GM12878 (cell line): Measurements from ENCODE around the gene MIA. TPM values are rescaled to one million over a fixed set of nuclear protein-coding genes. Genes with fewer than 3 reads are reported as not detected.

Source experiments
- ATAC-seq: fragments of 200-7000 bp; cut with Tn5 transposase; 3 replicates; pipeline ENCODE4 v1.9.1; 2020; ENCODE audit warnings: mild to moderate bottlenecking, moderate library complexity
- BruUV-seq: library from RNA; stranded (reverse); fragments of 400-500 nt; replicated peaks from 2 replicates; lab custom pipeline; 2021; lab: Mats Ljungman, UMichigan
- CTCF ChIA-PET: fragments of 300-600 bp; sonication (Branson Sonifier 250); formaldehyde crosslinking; extraction: SDS; loops from one replicate; lab custom pipeline; 2021; ENCODE audit warnings: inconsistent platforms; lab: Yijun Ruan, JAX
- POLR2A ChIA-PET: fragments of 350-600 bp; formaldehyde crosslinking; extraction: SDS; loops from one replicate; lab custom pipeline; 2021; ENCODE audit warnings: inconsistent platforms; lab: Charles Lee
- RAD21 ChIA-PET: fragments of 300-600 bp; sonication (Branson Sonifier 250); formaldehyde crosslinking; loops from one replicate; lab custom pipeline; 2023; ENCODE audit warnings: antibody characterized with exemption; ENCODE audit not compliant: unreplicated experiment; lab: Charles Lee
- SMC1A ChIA-PET: fragments of 300-600 bp; sonication (Branson Sonifier 250); formaldehyde crosslinking; loops from one replicate; lab custom pipeline; 2023; ENCODE audit not compliant: unreplicated experiment, uncharacterized antibody; lab: Charles Lee
- DNase-seq: peaks from one replicate; pipeline ENCODE4 v3.0.0-alpha.2; 2011; ENCODE audit warnings: low read depth, low spot score
- FAIRE-seq: peaks from 3 replicates; lab custom pipeline; 2011; peaks lifted over from hg19 to GRCh38; lab: Jason Lieb, UNC
- H2AFZ ChIP-seq: 2 replicates; pipeline ENCODE4 v1.6.0; 2011; ENCODE audit warnings: low read depth, low read length, control low read depth; ENCODE audit not compliant: control insufficient read depth
- H3K27ac ChIP-seq: 2 replicates; pipeline ENCODE4 v1.5.1; 2011; ENCODE audit warnings: control low read depth; ENCODE audit not compliant: control insufficient read depth, insufficient read depth
- H3K27me3 ChIP-seq, 2 experiments: replicated peaks in 1 of 2; 2 replicates each; pipeline versions ENCODE4 v1.6.0 to v1.6.1; 2011; ENCODE audit warnings: low read length in 1 of 2; ENCODE audit not compliant: control insufficient read depth in 2 of 2, insufficient read depth in 2 of 2
- H3K36me3 ChIP-seq, 2 experiments: 2 replicates each; pipeline ENCODE4 v1.5.1; 2011; ENCODE audit warnings: low read length in 1 of 2; ENCODE audit not compliant: control insufficient read depth in 2 of 2, insufficient read depth in 2 of 2
- H3K4me1 ChIP-seq: 2 replicates; pipeline ENCODE4 v1.6.1; 2011; ENCODE audit warnings: mild to moderate bottlenecking, low read length, moderate library complexity, mixed read lengths; ENCODE audit not compliant: control insufficient read depth, insufficient read depth
- H3K4me2 ChIP-seq: 2 replicates; pipeline ENCODE4 v1.6.0; 2011; ENCODE audit warnings: control low read depth; ENCODE audit not compliant: control insufficient read depth, insufficient read depth
- H3K4me3 ChIP-seq: fragments of 200-600 bp; sonication (generic); 2 replicates; pipeline ENCODE4 v1.5.1; 2016
- H3K79me2 ChIP-seq: 2 replicates; pipeline ENCODE4 v1.6.0; 2011; ENCODE audit warnings: low read length; ENCODE audit not compliant: control insufficient read depth, insufficient read depth
- H3K9ac ChIP-seq: 2 replicates; pipeline ENCODE4 v1.8.0; 2011; ENCODE audit warnings: low read length, control low read depth, mixed read lengths; ENCODE audit not compliant: control insufficient read depth, insufficient read depth
- H3K9me3 ChIP-seq: replicated peaks from 3 replicates; pipeline ENCODE4 v1.5.1; 2011; ENCODE audit warnings: mild to moderate bottlenecking, low read length; ENCODE audit not compliant: control insufficient read depth, insufficient read depth
- H4K20me1 ChIP-seq: 2 replicates; pipeline ENCODE4 v1.6.0; 2011; ENCODE audit not compliant: control insufficient read depth, insufficient read depth
- ATF3 ChIP-seq: IDR thresholded peaks from 2 replicates; pipeline ENCODE4 v1.6.1; 2011; ENCODE audit warnings: low read depth, mild to moderate bottlenecking, low read length, moderate library complexity, borderline replicate concordance; ENCODE audit errors: extremely low read depth
- ATF7 ChIP-seq: fragments of 450-650 bp; IDR thresholded peaks from 2 replicates; pipeline ENCODE4 v1.6.1; 2016; ENCODE audit warnings: low read depth, mild to moderate bottlenecking
- CEBPZ ChIP-seq: fragments of 150-350 bp; IDR thresholded peaks from 2 replicates; pipeline ENCODE4 v1.6.1; 2016; ENCODE audit warnings: low read depth, low read length
- CREM ChIP-seq: IDR thresholded peaks from 2 replicates; pipeline ENCODE4 v1.6.1; 2014; ENCODE audit warnings: antibody characterized with exemption, low read depth
- ESRRA ChIP-seq: IDR thresholded peaks from 2 replicates; pipeline ENCODE4 v1.6.1; 2012; ENCODE audit warnings: mild to moderate bottlenecking, low read length, improper control_type of control experiment
- JUNB ChIP-seq: IDR thresholded peaks from 2 replicates; pipeline ENCODE4 v1.6.1; 2016; ENCODE audit warnings: antibody characterized with exemption, mild to moderate bottlenecking
- RCOR1 ChIP-seq: conservative IDR thresholded peaks from 2 replicates; pipeline ENCODE4 v1.6.1; 2012; ENCODE audit warnings: low read depth, low read length, improper control_type of control experiment
- RELA ChIP-seq: fragments of 450-650 bp; IDR thresholded peaks from 2 replicates; pipeline ENCODE4 v1.8.0; 2014; ENCODE audit warnings: borderline replicate concordance; ENCODE audit not compliant: partially characterized antibody
- SIX5 ChIP-seq: IDR thresholded peaks from 2 replicates; pipeline ENCODE4 v1.6.1; 2011; ENCODE audit warnings: mild to moderate bottlenecking, low read depth, low read length, moderate library complexity; ENCODE audit not compliant: severe bottlenecking
- ZBTB40 ChIP-seq: fragments of 450-650 bp; IDR thresholded peaks from 2 replicates; pipeline ENCODE4 v1.6.1; 2016; ENCODE audit warnings: mild to moderate bottlenecking, moderate library complexity, borderline replicate concordance
- WGBS: methylation state at CpG from one replicate; pipeline ENCODE4 v1.1.6; 2016; ENCODE audit warnings: low lambda C conversion rate; ENCODE audit not compliant: insufficient replicate concordance, insufficient coverage; ENCODE audit errors: missing lambda C conversion rate; 5-methylcytosine and 5-hydroxymethylcytosine counted together
- in situ Hi-C: fragments of 300-500 bp; cut with MboI; formaldehyde crosslinking; loops from 9 replicates; pipeline ENCODE4 v1.14.3; 2018; ENCODE audit warnings: mixed read lengths
- intact Hi-C: fragments of 100-400 bp; cut with micrococcal nuclease; formaldehyde crosslinking; loops from one replicate; pipeline ENCODE4 v1.14.2; 2022; ENCODE audit not compliant: unreplicated experiment
- polyA plus RNA-seq, 11 experiments: library from polyadenylated mRNA; depleted of rRNA in 4 of 11; unstranded in 6 of 11; stranded (reverse) in 5 of 11; fragments of >200 nt; fragmentation: Nextera tagmentation in 4 of 11; fragmentation: Illumina TruSeq in 1 of 11; extraction: Ambion mirVana in 4 of 11; extraction: Trizol in 1 of 11; gene quantifications; 1 replicate in 1 of 11; 2 replicates in 10 of 11; pipeline versions ENCODE4 v1.2.1 to v1.2.3, GENCODE V29; 2011 to 2016; ENCODE audit warnings: inconsistent platforms in 2 of 11, missing spikeins in 2 of 11, low read depth in 1 of 11
- total RNA-seq, 4 experiments: library from RNA; depleted of rRNA in 3 of 4; stranded (reverse); fragments of >200 nt in 3 of 4; fragmentation: Illumina TruSeq in 1 of 4; extraction: Trizol in 1 of 4; gene quantifications; 2 replicates each; pipeline versions ENCODE4 v1.2.1 to v1.2.3, GENCODE V29; 2013 to 2021

Gene MIA
- total and polyA plus RNA-seq, 10 of the 15 experiments (the other 5 are each of a cell fraction or from before 2014, with no cell fraction given) = 0.16 to 2.7 (median 1.4) TPM; not detected in 3

GRCh38 chr19:40739871-40740703 is 35.2 kb upstream of the MIA start:
- DNase-seq = no peak
- Histone ChIP-seq H3K27me3 (no peaks in the 10 kb centered on the region), H3K4me1 (no peaks in the 10 kb centered on the region), H3K9me3 (no peaks in the 10 kb centered on the region), H3K79me2 (no peaks in the 10 kb centered on the region), H3K4me2 (no peak overlapping the region), H3K4me3 (no peak overlapping the region)
- CTCF ChIA-PET = no interaction called here
- intact Hi-C loops = no loop called here
- no peak for FAIRE-seq
- 73% methylated on average over 16 of the region's 16 CpGs for WGBS
- SMC1A ChIA-PET = interaction anchor here (0.6 kb wide), 1 partner anchor 80 kb away, joined by 3 read pairs; no protein-coding TSS in a partner anchor
- POLR2A ChIA-PET = no interaction called here
- RAD21 ChIA-PET = no interaction called here
- TF ChIP-seq SIX5 (no peak), ESRRA (no peak), ZBTB40 (no peak), RCOR1 (no peak), JUNB (no peak), ATF3 (no peak), RELA (no peak), CEBPZ (no peak), CREM (no peak), ATF7 (no peak)
- TF ChIP-seq, all 136 proteins: peak for 0
- in situ Hi-C loops = no loop called here
- no peak overlapping the region for H2AFZ ChIP-seq
- BruUV-seq = no TSS peak
- H4K20me1 ChIP-seq = no peaks in the 10 kb centered on the region
- H3K27ac ChIP-seq = no peak overlapping the region
- H3K36me3 ChIP-seq = peaks cover 0 to 1% of the 10 kb centered on the region in 2 experiments; a peak in 3 of 4 replicates
- ATAC-seq = no peak
- H3K9ac ChIP-seq = no peak overlapping the region
